Panc1 (cell line): ENCODE results near the gene IVNS1ABP. TPM values are rescaled to one million over a fixed set of nuclear protein-coding genes. Genes with fewer than 3 reads are reported as not detected.

Experiments used
- ATAC-seq: fragments of 200-7000 bp; cut with Tn5 transposase; 2 replicates; pipeline ENCODE4 v1.9.1; 2020; ENCODE audit warnings: mild to moderate bottlenecking, moderate library complexity
- BruUV-seq: library from RNA; stranded (reverse); fragments of 400-500 nt; replicated peaks from 2 replicates; lab custom pipeline; 2021; lab: Mats Ljungman, UMichigan
- CTCF ChIA-PET: fragments of 300-600 bp; sonication (Branson Sonifier 250); formaldehyde crosslinking; loops from one replicate; lab custom pipeline; 2022; ENCODE audit warnings: antibody characterized with exemption; lab: Charles Lee
- POLR2A ChIA-PET: fragments of 300-600 bp; sonication (Branson Sonifier 250); formaldehyde crosslinking; loops from one replicate; lab custom pipeline; 2022; ENCODE audit warnings: antibody characterized with exemption; lab: Charles Lee
- DNase-seq: peaks from one replicate; pipeline ENCODE4 v3.0.0-alpha.2; 2010; ENCODE audit warnings: low read depth, low spot score
- H3K27ac ChIP-seq: 2 replicates; pipeline ENCODE4 v1.5.1; 2011; ENCODE audit warnings: mild to moderate bottlenecking, low read length, inconsistent platforms
- H3K27me3 ChIP-seq: fragments of 200-500 bp; sonication (Bioruptor generic); 2 replicates; pipeline ENCODE4 v1.6.0; 2014; ENCODE audit warnings: low read length, inconsistent platforms; ENCODE audit not compliant: control insufficient read depth, insufficient read depth
- H3K36me3 ChIP-seq: fragments of 200-500 bp; sonication (Bioruptor generic); 2 replicates; pipeline ENCODE4 v1.5.1; 2014; ENCODE audit warnings: inconsistent platforms, mild to moderate bottlenecking, low read length, moderate library complexity; ENCODE audit not compliant: control insufficient read depth, insufficient read depth
- H3K4me1 ChIP-seq: 2 replicates; pipeline ENCODE4 v1.5.1; 2011; ENCODE audit warnings: inconsistent platforms, mild to moderate bottlenecking, low read length, moderate library complexity; ENCODE audit not compliant: control insufficient read depth, insufficient read depth
- H3K4me3 ChIP-seq, 2 experiments: 2 replicates each; pipeline ENCODE4 v1.5.1; 2011 to 2012; ENCODE audit warnings: low read depth in 2 of 2, low read length in 2 of 2, mild to moderate bottlenecking in 2 of 2, inconsistent platforms in 1 of 2, moderate library complexity in 1 of 2
- H3K9me3 ChIP-seq: fragments of 200-500 bp; sonication (Bioruptor generic); 2 replicates; pipeline ENCODE4 v1.5.1; 2014; ENCODE audit warnings: low read depth, mild to moderate bottlenecking, inconsistent platforms, low read length, moderate library complexity; ENCODE audit not compliant: control insufficient read depth, insufficient read depth
- POLR2AphosphoS5 ChIP-seq: IDR thresholded peaks from 2 replicates; pipeline ENCODE4 v1.6.1; 2012; ENCODE audit warnings: mild to moderate bottlenecking, low read depth, low read length, moderate library complexity
- REST ChIP-seq, 2 experiments: IDR thresholded peaks; 2 replicates each; pipeline ENCODE4 v1.6.1; 2011 to 2012; ENCODE audit warnings: low read depth in 2 of 2, control low read depth in 1 of 2, low read length in 1 of 2, mild to moderate bottlenecking in 1 of 2, moderate library complexity in 1 of 2; ENCODE audit not compliant: insufficient read depth in 1 of 2
- SIN3A ChIP-seq: IDR thresholded peaks from 2 replicates; pipeline ENCODE4 v1.6.1; 2012; ENCODE audit warnings: low read depth, mild to moderate bottlenecking, low read length, moderate library complexity, borderline replicate concordance; ENCODE audit not compliant: insufficient read depth
- TCF7L2 ChIP-seq: IDR thresholded peaks from 2 replicates; pipeline ENCODE4 v1.6.1; 2011; ENCODE audit warnings: mild to moderate bottlenecking, low read depth, low read length, inconsistent platforms
- in situ Hi-C: cut with HindIII; loops from 2 replicates; pipeline ENCODE4 v1.10.0; 2016; ENCODE audit warnings: low sequenced_read_pairs, low pct_unique_long_range_greater_than_20kb
- intact Hi-C: fragments of 100-400 bp; cut with micrococcal nuclease; formaldehyde crosslinking; loops from one replicate; pipeline ENCODE4 v1.10.0; 2022; ENCODE audit not compliant: unreplicated experiment
- total RNA-seq: library from RNA; stranded (reverse); gene quantifications from one replicate; pipeline ENCODE4 v1.2.1, GENCODE V29; 2021; ENCODE audit not compliant: unreplicated experiment
- TF ChIP-seq, protein P1 (sequence below): fragments of 450-650 bp; IDR thresholded peaks from 2 replicates; pipeline ENCODE4 v1.5.1; 2017; ENCODE audit warnings: mild to moderate bottlenecking

Gene IVNS1ABP
- total RNA-seq, 1 experiment from 2014 or later, result 70.2 TPM

DNA sequence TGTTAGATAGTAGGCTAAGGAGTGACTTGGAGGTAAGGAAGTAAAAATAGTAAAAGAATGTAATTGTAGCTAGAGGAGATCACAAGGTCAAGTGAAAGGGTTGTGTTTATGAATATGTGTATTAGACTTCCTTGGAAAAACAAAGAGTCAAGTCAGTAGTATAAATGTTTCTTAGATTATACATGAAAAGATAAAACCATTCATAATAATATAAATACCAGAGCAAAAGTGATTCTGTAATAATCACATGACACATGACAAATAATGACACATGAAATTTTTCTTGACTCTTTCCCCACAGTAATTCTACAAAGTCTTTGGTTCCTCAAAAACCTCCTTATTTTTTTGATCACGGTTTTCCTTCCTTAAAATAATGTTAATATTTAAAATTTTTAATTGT, 56.4 kb downstream of the IVNS1ABP start:
- TF ChIP-seq POLR2AphosphoS5 (no peak), REST (IDR thresholded peaks at IDR 0.05; ENCODE audit: insufficient read depth in 1 of 2, low read depth in 2 of 2, low read length in 1 of 2) (no peak), SIN3A (no peak), TCF7L2 (no peak)
- TF ChIP-seq, protein P1, sequence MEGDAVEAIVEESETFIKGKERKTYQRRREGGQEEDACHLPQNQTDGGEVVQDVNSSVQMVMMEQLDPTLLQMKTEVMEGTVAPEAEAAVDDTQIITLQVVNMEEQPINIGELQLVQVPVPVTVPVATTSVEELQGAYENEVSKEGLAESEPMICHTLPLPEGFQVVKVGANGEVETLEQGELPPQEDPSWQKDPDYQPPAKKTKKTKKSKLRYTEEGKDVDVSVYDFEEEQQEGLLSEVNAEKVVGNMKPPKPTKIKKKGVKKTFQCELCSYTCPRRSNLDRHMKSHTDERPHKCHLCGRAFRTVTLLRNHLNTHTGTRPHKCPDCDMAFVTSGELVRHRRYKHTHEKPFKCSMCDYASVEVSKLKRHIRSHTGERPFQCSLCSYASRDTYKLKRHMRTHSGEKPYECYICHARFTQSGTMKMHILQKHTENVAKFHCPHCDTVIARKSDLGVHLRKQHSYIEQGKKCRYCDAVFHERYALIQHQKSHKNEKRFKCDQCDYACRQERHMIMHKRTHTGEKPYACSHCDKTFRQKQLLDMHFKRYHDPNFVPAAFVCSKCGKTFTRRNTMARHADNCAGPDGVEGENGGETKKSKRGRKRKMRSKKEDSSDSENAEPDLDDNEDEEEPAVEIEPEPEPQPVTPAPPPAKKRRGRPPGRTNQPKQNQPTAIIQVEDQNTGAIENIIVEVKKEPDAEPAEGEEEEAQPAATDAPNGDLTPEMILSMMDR, result no peak
- no peak for DNase-seq
- Histone ChIP-seq H3K9me3 (no peaks in the 10 kb centered on the region), H3K27me3 (no peaks in the 10 kb centered on the region), H3K27ac (no peak overlapping the region), H3K4me1 (no peaks in the 10 kb centered on the region; the same call in none of the 2 replicates), H3K36me3 (no peaks in the 10 kb centered on the region), H3K4me3 (no peak overlapping the region)
- in situ Hi-C loops (no loop called here), intact Hi-C loops (no loop called here)
- no peak for ATAC-seq
- ChIA-PET POLR2A (no interaction called here), CTCF (no interaction called here)
- no TSS peak for BruUV-seq

DNA sequence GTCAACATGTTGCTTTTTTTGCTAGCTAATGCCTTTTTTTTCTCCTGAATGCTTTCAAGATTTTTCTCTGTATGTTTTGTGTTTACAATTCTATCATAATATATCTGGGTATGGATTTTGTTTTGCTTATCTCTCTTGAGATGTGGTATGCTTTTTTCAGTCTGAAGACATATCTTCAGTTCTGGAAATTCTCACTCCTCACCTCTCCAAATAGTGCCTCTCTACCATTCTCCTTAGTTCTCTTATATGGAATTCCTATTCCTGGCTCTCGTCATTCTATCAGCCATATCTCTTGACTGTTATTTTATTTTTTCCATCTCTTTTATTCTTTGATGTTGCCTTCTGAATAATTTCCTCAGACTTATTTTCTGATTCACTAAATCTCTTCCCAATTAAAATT, 58.4 kb downstream of the IVNS1ABP start:
- no peak overlapping the region for H3K4me3 ChIP-seq
- in situ Hi-C loops, result no loop called here
- ATAC-seq (no peak), DNase-seq (no peak)
- H3K9me3 ChIP-seq, result no peaks in the 10 kb centered on the region
- no peaks in the 10 kb centered on the region for H3K36me3 ChIP-seq
- H3K27ac ChIP-seq, result no peak overlapping the region
- ChIA-PET POLR2A (no interaction called here), CTCF (no interaction called here)
- TF ChIP-seq, protein P1, result no peak
- no peak for TF ChIP-seq SIN3A
- TF ChIP-seq TCF7L2, result no peak
- intact Hi-C loops, result no loop called here
- BruUV-seq, result no TSS peak
- H3K4me1 ChIP-seq, result no peaks in the 10 kb centered on the region; the same call in none of the 2 replicates
- H3K27me3 ChIP-seq, result no peaks in the 10 kb centered on the region
